AG09319 (cell line): ENCODE data around the gene CCL14.
"Not testable (repeated sequence)": the region's sequence is repeated elsewhere in the genome, so short reads cannot be mapped to it uniquely, and the experiment has no call there.

Source experiments
- DNase-seq: peaks from one replicate; pipeline ENCODE4 v3.0.0-alpha.2; 2010; ENCODE audit warnings: low read depth; ENCODE audit errors: extremely low read depth
- CTCF ChIP-seq: IDR thresholded peaks from 2 replicates; pipeline ENCODE4 v1.5.1; 2011; ENCODE audit warnings: low read depth, mild to moderate bottlenecking, inconsistent platforms, low read length, moderate library complexity

Gene CCL14

DNA sequence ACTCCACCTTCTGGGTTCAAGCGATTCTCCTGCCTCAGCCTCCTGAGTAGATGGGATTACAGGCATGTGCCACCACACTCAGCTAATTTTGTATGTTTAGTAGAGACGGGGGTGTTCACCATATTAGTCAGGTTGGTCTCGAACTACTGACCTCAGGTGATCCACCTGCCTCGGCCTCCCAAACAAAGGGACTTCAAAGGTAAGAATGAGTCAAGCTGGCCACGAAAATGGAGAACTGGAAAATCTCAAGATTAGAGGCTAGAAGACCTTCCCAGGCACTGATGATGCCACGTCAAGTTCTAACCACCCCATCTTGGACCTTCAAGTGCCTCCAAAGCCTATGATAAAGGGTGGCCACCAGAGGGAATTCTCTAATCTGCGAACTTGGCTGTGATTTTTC lies 16.1 kb upstream of the CCL14 start:
- TF ChIP-seq CTCF, result no peak
- DNase-seq, result no peak

DNA sequence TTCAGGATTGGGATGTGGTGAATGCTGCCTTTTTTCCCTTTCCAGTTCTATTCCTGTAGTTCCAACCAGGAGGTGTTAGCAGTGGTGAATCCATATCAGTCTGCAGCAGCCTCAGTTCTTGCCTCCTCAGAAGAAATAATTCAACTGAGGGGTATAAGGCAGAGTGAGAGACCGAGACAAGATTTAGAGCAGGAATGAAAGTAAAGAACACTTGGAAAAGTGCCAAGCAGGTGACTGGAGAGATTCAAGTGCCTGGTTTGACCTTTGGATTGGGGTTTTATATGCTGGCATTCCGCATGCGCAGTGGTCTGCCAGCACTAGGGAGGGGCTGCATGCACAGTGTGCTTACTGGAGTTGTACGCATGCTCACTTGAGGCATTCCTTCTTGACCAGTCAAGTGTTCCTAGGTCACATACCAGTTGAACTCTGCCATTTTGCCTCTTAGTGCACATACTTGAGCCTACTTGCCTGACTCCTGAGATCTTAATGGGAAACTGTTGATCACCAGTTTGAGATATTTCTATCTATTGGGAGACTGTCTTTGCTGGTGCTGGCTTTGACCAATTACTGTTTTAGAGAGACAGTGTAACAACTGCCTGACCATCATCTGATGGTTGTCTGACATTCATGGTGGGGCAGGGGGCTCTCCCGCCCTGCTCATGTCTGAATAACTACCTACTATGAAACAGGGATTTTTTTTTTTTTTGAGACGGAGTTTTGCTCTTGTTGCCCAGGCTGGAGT lies 15.5 kb upstream of the CCL14 start:
- TF ChIP-seq CTCF, result no peak
- DNase-seq, result no peak

- no peak for TF ChIP-seq CTCF
- DNase-seq, result no peak
Observed at GRCh38 chr17:36001110-36001771, 14.7 kb upstream of the CCL14 start, which contains the start of gene CCL15. TSS of gene CCL15 (minus strand) at chr17:36001553. CDS start at chr17:36001492, 61 bp downstream.

DNA sequence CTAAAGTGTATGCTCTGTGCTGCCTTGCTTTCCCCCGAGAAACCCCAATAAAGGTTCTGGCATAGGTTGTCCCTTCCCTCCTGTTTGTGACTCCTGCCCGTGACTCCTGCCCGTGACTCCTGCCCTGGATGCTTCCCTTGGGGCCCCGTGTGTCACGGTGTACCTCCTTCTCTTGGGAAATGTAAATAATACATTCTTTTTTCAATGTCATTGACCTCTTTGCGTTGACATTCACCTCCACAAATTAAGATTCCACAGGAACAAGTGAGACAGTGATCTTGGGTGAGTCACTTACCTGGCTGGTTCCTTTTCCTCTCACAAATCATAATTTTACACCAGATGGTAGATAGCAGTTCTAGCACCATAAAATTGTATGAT lies 14.2 kb upstream of the CCL14 start:
- TF ChIP-seq CTCF, result no peak
- no peak for DNase-seq

DNA sequence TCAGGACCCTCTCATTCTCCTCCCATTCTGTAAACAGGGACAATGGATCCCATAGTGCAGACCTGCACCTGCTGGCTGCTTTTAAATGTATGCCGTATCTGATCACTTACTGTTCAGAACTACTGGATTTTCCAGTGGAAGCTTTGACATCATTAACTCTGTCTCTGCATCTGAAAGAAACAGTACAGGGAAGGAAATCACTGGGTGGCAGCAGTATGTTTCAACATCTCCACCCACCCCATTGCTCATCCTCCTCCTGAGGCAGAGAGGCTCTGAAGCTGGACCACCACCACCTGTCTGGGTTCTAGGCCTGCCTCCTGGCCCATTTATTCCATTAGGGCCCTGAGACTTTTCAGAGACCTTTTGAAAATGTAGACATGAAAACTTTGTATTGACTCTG lies 12.2 kb upstream of the CCL14 start:
- no peak for DNase-seq
- no peak for TF ChIP-seq CTCF

DNA sequence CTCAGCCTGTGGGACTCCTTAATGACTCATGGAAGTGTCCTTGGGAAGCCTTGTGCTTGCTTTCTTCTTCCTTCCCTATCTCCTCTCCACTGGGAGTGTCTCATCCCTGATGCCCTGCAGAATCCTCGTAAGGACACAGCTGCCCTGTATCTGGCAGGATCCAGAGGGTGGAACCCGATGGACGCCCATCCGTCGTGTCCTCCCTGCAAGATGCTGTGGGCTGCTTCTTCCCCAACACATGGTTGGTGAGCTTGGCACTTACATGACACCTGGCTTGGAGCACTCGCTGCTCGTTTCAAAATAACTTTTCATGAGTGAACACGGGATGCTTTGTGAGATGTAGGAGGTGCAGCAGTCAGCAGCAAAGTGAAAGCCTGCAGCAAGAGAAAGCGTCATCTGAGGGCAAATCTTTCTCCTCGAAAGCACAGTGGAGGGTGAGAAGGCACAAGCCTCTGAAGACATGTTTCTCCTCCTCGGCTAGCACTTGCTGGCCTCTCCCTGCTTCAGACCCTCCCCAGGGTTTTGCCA lies 11.6 kb upstream of the CCL14 start:
- TF ChIP-seq CTCF, result no peak
- no peak for DNase-seq

DNA sequence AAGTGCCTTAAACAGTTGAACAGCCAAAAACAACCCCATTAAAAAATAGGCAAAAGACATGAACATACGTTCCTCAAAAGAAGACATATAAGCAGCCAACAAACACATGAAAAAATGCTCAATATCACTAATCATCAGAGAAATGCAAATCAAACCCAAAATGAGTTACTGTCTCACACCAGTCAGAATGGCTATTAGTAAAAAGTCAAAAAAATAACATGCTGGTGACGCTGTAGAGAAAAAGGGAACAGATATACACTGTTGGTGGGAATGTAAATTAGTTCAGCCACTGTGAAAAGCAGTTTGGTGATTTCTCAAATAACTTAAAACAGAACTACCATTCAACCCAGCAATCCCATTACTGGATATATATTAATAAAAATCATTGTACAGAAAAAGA lies 8.8 kb upstream of the CCL14 start:
- not testable (repeated sequence) for DNase-seq

- no peak for TF ChIP-seq CTCF
- no peak for DNase-seq
Observed at GRCh38 chr17:35991075-35991474, 4.5 kb upstream of the CCL14 start.
